CD4-positive, alpha-beta T cell treated with Interleukin-10 for 1 hour (primary cell): ENCODE results near the gene OBI1.

ENCODE experiments used
- DNase-seq: peaks from one replicate; pipeline ENCODE4 v3.0.0-alpha.2; 2020

The OBI1 gene

GRCh38 chr13:78601874-78602560, 56.9 kb downstream of the OBI1 start:
- DNase-seq: no peak

DNA sequence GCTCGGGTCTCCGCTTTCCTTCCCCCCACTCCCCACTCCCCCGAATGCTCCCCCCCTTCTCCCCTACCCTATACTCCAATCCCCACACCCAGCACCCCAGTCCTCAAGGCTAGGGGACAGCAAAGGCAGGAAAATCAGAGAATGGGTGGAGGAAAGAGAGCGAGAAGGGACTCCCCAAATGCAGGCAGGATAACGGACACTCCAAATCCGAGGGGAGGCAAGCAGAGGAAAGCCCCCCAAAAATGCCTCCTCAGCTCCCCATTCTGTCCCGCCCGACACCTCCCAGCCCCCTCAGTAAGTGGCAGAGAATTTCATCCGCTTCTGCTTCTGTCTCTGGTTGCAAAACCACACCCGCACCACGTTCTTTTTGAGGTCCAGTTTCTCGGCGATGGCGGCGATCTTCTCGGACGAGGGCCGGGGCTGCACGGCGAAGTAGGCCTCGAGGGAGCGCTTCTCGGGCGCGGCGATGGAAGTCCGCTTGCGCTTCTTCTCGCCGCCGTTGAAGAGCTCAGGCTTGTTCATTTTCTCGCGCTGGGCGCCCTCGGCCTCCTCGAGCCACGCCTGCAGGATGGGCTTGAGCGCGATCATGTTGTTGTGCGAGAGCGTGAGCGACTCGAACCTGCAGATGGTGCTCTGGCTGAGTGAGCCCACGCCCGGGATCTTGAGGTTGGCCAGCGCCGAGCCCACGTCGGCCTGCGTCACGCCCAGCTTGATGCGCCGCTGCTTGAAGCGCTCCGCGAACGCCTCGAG, 57.7 kb downstream of the OBI1 start:
- no peak for DNase-seq

DNA sequence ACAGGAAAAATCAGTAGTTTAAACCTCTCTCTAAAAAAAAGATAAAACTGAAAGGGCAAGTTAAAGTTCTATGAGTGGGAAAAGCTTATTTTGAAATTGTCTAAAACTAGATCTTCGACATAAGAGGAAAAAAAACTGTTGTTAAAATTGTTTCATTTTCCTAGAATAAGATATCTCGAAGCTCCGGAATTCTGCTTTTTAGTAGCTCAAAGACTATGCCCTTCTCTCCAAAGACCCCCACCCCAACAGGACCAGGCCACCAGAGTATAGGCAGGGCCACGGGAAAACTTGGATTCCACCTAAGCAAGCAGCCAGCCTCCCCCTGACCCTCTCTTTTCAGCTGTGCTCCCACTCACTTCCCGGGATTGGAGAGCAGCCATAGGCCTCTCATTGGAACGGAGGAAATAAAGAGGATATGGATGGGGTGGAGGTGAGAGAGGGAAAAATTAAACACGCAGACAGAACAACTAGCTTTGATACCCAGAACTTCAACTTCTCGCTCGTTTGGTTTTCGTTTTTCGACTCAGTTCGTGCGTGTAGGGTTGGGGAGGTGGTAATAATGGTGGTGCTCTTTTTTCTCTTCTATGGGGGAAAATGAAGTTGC, 58.6 kb downstream of the OBI1 start:
- no peak for DNase-seq

GRCh38 chr13:78599645-78600279, 59.2 kb downstream of the OBI1 start:
- no peak for DNase-seq

DNA sequence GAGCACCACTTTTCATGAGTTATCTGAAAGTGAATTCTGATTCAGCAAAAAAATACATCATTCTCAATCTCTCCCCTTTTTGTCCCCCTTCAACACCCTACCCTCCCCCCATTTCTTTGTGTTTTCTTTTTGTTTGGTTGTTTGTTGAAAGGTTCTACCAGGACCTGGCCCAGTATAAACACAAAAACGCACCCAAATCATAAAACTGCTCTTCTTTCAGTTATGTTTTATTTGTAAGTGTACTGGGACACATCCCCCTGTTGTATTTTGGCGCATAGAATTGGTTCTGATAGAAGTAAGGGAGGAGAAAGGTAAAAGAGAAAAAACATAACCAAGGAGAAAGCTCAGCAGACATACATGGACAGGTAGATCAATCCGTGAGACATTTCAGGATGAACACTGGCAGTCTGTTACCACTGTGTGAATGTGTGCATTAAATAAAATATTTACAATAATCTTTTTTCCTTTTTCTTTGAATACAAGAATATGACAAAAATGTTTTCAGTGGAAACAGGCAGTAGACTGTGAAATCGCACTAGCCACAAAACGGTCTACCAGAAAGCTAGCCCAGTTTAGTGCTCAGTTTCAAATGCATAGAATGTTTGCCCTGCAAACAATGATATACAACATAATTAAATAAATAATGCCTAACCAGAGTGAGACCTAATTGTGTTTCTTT, 59.9 kb downstream of the OBI1 start:
- no peak for DNase-seq

GRCh38 chr13:78598116-78598781, 60.7 kb downstream of the OBI1 start:
- DNase-seq: no peak

GRCh38 chr13:78597602-78597932, 61.4 kb downstream of the OBI1 start:
- DNase-seq: no peak

DNA sequence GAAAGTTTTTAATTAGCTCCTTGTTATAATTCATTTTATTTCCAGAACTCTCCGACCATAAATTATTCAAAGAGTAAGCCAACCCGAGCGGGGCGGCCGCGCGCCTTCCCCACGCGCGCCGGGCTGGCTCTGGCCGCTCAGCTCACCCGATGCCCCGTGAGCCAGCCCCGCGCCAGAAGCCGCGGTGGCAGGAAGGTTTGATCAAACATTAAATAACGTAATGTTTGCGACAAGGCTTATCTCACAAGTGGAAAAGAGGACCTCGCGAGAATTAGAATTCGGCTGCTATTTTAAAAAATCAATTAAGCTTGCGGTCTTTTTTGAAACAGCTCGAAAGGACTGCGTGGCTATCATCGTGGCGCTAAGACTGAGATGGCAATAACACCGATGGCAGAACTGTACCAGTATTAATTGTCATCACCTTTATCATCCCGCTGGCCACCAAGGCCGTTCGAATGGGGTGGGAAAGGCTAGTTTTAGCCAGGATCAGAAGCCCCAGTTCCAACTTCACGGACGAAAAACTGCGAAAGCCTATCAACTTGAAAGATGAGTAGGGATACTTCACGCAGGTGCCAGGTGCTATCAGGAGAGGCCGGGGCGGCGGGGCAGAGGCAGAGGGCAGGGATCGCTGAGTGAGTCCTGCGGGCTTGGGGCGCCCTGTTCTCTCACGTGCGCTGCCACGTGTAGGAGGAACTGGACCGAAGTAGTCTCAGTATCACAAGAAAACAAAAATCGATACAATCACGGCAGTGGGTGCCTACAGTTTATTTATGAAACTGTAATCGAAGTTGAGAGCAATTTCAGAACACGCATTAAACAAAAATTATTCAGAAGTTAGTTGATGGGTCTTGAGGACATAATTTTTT, 62.0 kb downstream of the OBI1 start:
- DNase-seq: no peak

GRCh38 chr13:78596399-78596735, 62.6 kb downstream of the OBI1 start:
- no peak for DNase-seq

- no peak for DNase-seq
These were observed 63.2 kb downstream of the OBI1 start for GRCh38 chr13:78595495-78596398.

DNA sequence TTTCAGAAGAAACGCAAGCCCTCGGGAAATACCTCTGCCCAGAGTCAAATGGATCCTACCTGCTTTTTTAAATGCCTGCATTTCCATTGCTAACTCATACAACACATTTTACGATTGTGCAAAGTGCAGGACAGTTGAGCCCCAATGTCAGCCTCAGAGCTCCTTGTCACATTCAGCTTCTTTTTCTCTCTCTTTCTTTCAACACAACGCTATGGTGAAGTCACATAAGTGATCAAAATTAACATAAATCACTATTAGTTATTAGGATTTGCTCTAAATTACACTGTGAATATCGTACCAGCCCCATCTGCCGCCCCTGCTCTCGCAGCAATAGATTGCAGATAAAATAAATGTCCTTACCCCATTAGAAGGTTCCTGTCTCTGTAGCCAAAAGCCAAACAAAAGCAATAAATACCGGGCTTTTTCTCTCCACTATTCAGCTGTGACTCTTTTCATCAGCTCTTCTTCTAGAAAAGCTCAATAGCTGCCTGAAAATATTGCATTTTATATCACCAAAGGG, 64.4 kb downstream of the OBI1 start:
- DNase-seq: no peak

- no peak for DNase-seq
These were observed 65.1 kb downstream of the OBI1 start for GRCh38 chr13:78593652-78594455.

DNA sequence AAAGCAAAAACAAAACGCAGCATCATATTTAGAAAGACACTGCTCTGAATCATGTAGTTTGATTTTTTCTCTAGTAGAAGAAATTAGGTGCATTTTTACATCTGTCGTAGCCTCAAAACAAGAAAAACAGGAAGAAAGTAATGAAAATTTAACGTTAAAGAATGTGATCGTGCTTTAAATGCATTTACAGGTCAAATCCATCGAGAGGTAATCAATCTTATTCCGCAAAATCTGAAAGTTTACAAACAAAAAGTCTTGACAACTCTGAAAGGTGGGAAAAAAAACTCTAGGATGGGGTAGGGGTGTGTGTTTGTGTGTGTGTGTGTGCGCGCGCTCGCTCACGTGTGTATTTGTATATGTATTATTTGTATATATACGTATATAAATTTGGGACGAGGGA, 65.8 kb downstream of the OBI1 start:
- no peak for DNase-seq

GRCh38 chr13:78592584-78592983, 66.4 kb downstream of the OBI1 start:
- no peak for DNase-seq

DNA sequence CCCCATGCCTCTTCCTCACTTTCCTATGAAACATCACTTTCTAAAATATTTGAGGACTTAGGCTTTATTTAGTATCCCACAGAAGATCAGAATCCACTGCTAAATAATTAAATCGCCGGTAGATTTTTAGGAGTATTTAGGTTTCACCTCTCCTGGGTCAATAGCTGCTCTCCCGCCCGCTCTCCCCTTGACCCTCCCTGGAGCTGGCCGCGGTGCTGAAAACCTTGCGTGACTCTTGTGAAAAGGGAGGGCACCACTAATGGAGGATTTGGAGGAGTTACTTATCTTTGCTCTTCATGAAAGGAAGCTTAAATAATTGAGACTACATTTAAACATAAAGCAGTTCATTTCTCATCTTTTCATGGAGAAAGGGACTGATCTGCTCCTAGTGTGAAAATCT, 69.7 kb downstream of the OBI1 start:
- DNase-seq: no peak

- no peak for DNase-seq
These were observed 71.6 kb downstream of the OBI1 start for GRCh38 chr13:78587395-78587794.

GRCh38 chr13:78586706-78587105, 72.2 kb downstream of the OBI1 start:
- DNase-seq: no peak

DNA sequence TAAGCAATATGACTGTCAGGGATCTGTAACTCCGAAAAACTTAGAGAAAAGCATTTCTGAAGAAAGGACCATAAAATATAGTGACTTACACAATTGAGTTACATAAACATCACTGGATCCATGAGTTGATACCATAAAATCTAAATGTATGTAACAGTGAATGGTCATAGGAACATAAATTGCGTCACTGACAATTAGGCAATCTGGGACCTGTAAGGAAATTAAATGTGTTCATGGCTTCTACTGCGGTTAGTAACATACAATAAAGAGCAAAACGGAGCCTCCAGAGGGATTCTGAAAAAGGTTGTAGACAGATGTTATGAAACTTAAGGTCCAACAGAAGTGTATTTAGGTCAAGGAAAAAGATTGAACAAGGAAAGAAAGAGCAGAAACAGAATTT, 82.7 kb downstream of the OBI1 start:
- no peak for DNase-seq

DNA sequence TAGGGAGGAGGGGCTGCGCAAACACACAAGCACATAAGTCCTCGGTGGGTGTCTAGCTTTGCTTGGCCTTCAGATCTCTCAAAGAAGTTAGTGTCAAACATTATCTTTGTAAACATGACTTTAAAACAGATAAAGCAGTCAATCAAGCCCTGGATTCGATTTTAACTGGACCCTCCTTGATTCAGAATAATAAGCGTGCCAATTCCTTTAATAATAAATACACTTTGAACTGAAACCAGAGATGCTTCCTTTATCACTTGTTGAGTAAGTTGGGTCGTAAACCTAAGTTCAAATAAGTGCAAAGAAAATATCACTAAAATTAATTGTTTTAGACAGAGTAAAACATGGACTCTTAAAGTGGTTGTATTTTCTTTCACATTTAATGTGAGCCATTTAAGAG, 86.5 kb downstream of the OBI1 start:
- no peak for DNase-seq

GRCh38 chr13:78569029-78569428, 89.9 kb downstream of the OBI1 start:
- no peak for DNase-seq
